Measurements from ENCODE around the gene FIGN.

- TF ChIP-seq CTCF (IDR thresholded peaks at IDR 0.05) (no peak), POLR2A (IDR thresholded peaks at IDR 0.05) (no peak)
Observed at GRCh38 chr2:163570391-163570790, 165.4 kb downstream of the FIGN start.
